OCI-M2 (cell line): ENCODE results near the gene LONP2.
A peak's percentile ranks its signal among the peaks of the same experiment; 100 is the strongest.
"Not testable (repeated sequence)": the region's sequence is repeated elsewhere in the genome, so short reads cannot be mapped to it uniquely, and the experiment has no call there.

Experiments used
- DNase-seq: peaks from one replicate; lab custom pipeline; 2025; ENCODE audit not compliant: unreplicated experiment; lab: John Stamatoyannopoulos, UW

LONP2 gene

DNA sequence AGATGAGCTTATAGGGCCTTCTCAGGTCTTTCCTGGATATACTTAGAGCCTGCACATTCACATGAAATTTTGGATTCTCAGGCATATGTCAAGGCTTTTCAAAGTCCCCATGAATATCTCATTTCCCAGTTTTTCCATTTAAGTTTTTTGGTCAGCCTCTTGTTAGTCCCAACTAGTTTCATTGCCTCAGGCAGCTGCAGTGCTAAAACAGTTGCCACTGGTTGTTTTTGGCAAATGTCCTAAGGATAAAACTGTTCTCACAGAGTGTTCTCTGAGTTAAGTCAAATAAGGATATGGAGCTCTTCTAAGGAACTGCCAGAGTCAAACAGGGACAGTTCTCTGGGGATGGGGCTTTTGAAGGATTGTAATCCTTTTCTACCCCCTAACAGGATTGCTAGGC lies 43.1 kb downstream of the LONP2 start:
- no peak for DNase-seq

DNA sequence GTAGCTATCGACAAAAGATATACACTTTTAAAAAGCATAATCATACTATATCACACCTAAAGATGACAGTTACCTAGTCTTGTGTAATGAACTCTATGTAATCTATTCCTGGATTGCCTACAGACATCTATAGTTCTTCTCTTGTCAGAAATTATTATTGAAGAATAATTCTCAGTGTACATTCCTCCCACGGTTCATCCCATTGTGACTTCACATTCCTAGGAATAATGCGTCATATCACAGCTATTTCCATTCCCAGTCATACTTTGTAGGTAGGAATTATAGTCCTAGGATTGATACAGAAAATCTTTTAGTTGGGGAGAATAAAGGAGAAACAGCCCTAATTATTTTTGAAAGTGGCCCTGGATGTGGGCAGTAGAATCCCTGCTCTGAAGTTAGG lies 47.2 kb downstream of the LONP2 start:
- no peak for DNase-seq

DNA sequence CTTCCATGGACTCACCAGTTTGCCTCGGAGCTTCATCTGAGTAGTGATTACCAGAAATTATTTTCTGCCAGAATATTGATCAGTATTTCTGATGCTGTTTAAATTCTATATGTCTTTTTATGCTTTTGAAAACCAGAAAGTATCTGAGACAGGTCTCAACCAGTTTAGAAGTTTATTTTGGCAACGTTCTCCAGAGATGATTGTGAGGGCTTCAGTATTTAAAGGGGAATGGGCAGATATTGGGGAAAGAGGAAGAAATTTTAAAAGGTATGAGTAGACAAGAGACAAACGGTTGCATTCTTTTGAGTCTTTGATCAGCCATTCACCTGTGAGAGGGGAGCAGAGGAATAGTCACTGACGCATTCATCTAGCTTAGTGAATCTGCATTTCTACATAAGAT lies 47.7 kb downstream of the LONP2 start:
- DNase-seq = no peak

DNA sequence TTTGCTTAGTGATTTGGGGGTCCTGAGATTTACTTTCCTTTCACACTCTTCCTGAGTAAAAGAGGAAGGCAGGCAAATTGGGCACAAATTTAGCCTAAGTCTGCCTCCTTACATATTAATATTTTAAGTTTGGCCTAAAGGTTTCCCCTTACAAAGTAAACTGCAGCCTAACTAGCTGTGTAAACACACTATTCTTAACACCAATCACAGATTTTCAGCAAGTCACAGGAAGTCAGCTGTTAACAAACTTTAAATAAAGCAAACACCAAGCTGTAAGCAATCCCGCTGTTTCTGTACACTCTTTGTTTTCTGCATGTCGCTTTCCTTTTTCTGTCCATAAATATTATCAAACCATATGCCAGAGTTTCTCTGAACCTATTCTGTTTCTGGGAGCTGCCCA lies 48.4 kb downstream of the LONP2 start:
- no peak for DNase-seq

DNA sequence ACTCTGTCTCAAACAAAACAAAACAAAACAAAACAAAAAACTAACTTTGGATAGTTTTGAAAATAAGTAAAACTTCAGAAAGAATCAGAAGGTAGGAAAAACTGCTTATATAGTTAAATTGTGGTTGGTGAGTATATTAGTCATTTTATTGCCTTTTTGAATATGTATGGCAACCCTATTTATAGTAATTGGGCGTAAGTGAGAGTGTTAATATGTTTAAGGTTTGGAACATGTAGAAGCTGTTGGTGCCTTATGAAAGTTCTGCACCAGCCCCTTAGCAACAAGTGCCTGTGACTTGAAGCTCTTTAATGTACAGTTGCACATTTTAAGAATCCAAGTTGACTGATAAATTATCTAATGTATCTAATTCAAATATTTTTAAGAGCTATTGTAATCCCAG lies 50.6 kb downstream of the LONP2 start:
- DNase-seq = no peak

DNA sequence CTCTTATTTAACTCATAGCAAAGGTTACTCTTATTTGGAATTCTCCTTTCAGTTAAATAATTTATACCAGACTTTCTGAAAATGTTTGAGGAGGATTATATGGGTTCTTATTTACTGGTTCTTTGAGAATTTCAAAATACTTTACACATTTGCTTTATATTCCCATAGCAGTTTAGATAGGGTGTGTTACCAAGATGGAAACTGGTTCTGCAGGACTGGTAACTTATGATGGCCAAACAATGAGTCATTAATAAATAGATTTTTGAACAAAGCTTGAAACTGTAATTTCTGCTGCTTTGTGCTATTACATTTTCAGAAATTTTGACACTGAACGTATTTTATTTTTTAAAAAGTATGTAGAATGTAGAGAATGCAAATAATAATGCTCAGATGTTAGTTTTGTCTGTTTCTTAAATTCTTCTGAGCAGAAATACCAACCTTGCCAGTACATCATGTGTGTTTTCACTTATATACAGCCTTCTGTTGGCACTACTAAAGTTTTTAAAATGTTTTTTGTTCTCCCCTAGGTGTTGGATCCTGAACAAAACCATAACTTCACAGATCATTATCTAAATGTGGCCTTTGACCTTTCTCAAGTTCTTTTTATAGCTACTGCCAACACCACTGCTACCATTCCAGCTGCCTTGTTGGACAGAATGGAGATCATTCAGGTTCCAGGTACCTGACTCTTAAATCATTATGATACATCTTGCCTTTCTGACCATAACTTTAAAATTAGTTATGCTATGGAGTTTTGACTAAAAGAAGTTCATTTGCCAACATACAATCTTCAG lies 51.6 kb downstream of the LONP2 start:
- DNase-seq = no peak

DNA sequence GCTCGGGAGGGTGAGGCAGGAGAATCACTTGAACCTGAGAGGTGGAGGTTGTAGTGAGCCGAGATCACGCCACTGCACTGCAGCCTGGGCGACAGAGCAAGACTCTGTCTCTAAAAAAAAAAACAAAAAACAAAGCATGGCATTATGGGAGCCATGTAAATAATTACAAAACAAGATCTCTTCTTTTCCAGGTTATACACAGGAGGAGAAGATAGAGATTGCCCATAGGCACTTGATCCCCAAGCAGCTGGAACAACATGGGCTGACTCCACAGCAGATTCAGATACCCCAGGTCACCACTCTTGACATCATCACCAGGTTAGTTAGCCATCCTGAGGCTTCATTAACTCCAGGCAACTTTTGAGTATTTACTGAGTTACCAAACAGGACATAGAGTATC lies 55.4 kb downstream of the LONP2 start:
- no peak for DNase-seq

DNA sequence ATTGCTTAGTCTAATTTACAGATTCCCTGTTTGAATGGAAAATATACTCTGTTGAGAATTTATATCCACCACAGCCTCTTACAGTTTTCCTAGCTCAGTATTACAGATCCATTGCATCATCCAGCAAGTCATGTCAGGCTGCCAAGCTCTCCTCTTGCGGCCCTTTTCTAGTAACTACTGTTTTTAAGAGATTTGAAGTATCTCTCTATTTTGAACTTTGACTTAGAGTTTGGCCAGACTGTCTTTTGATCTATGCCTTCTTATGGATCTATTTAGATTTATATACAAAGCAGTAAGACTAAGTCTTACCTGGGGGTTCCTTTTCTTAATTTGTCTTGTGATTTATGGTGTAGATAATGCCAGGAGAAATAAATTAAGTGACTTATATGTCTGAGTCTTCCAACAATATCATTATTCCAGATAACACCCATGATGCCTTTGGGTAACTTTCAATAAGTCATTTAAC lies 56.3 kb downstream of the LONP2 start:
- DNase-seq = no peak

DNA sequence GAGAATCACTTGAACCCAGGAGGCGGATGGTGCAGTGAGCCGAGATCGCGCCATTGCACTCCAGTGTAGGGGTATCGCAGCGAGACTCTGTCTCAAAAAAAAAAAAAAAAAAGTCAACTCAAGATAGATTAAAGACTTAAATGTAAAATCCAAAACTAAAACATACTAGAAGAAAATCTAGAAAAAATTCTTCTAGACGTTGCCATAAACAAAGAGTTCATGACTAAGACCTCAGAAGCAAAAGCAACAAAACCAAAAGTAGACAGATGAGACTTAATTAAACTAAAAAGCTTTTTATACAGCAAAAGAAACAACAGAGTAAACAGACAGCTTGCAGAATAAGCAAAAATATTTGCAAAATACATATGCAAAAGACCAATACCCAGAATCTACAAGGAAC lies 64.4 kb downstream of the LONP2 start:
- no peak for DNase-seq

DNA sequence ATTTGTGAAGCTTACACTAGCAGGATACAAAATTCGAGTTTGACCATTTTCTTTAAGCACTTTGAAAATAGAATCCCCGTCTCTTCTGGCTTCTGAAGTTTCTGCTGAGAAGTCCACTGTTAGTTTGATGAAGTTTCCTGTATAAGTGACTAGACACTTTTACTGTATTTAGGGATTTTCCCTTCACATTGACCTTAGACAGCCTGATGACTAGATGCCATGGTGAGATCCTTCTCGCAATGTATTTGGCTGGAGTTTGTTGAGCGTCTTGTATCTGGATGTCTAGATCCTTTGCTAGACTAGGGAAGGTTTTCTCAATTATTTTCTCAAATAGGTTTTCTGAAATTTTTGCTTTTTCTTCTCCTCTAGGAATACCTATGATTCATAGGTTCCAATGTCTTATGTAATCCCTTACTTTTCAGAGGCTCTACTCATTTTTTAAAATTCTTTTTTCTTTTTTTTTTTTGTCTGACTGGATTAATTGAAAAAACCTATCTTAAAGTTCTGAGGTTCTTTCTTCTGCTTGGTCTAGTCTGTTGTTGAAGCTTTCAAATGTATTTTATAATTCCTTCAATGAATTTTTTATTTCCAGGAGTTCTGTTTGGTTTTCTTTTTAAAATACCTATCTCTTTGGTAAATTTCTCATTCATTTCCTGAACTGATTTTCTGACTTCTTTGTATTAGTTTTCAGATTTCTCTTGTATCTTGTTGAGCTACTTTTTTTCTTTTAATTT lies 67.0 kb downstream of the LONP2 start:
- no peak for DNase-seq

DNA sequence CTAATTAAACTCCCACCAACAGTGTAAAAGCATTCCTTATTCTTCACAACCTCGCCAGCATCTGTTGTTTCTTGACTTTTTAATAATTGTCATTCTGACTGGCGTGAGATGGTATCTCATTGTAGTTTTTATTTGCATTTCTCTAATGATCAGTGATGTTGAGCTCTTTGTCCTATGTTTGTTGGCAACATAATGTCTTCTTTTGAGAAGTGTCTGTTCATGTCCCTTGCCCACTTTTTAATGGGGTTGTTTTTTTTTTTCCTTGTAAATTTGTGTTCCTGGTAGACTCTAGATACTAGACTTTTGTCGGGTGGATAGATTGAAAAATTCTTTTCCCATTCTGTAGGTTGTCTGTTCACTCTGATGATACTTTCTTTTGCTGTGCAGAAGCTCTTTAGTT lies 69.8 kb downstream of the LONP2 start:
- DNase-seq = not testable (repeated sequence)

DNA sequence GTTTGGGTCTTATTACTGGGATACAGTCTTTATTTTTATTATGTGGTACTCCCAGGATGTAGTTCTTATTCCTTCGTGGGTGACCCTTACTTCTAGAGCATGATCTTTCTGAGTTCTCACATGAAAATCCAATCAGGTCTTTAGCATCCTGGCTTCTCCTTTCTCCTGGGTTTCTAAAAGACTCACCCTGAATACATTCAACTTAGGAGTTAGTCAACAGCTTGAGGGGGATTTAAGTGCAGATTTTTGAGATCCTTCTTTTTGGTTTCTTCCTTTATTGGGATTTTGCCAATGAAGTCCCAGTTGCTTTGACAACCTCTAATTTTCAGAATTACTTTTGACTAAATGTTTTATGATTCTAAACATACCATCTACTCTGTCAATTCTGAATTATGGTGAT lies 72.9 kb downstream of the LONP2 start:
- DNase-seq = no peak

DNA sequence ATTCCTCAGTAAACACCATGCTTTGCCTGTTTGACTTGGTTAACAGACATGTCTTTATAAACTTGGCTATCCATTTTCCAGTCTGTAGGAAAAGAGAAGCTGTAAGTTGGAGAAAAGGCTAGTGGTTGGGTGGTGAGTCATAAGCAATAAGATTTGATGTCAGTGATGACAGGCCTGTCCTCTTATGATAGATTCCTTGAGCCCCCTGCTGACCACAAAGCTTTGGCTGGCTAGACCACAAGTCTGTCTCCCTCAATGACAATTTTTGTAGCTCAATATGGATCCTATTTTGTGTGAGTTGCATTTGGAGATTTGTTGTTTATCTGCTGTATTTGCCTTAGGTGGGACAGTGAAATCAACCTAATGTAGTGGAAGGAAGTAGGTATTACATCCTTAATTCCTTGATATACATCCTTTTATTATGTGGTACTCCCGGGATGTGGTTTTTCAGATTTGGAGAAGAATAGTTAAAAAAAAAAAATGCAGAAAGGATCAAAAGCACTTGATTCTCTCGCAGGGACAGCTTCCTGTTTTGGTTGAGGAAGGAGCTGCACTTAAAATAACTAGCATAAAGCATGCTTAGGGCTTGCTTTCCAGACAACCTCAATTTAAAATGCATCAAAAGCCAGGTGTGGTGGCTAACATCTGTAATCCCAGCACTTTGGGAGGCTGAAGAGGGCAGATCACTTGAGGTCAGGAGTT lies 73.7 kb downstream of the LONP2 start:
- DNase-seq = peak; percentile 20

DNA sequence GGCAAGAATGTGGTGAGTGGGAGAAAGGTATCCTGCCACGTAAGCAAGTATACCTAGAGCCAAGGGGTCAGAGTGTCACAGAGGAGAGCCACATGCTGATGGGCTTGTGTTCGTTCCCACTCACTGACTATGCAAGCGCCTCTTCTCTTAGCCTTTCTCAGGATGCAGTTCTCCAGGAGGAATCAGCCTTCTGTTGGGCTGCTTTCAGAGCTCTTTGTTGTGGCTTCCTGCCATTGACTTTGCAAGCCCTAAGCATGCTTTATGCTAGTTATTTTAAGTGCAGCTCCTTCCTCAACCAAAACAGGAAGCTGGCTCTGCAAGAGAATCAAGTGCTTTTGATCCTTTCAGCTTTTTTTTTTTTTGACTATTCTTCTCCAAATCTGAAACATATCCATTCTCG lies 74.5 kb downstream of the LONP2 start:
- no peak for DNase-seq

DNA sequence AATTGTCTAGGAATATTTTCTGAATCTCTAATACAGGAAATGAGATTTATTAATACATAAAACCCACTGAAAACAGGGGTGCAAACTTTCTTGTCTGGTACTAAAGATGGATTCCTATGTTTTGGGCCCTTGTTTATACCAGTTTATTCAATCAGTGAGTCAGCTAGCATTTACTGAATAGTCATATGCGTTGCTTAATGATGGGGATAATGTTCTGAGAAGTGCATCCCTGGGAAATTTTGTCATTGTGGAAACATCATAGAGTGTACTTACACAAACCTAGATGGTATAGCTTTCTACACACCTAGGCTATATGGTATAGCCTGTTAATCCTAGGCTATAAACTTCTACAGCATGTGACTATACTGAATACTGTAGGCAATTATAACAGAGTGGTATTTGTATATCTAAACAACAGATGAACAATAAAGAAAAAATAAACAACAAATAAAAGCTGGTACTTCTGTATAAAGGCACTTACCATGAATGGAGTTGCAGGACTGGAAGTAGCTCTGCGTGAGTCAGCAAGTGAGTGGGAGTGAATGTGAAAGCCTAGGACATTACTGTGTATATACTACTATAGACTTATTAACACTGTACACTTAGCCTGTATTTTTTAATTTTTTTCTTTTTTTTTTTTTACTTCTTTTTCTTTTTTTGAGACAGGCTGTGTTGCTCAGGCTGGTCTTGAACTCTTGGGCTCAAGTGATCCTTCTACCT lies 77.4 kb downstream of the LONP2 start:
- DNase-seq = no peak

DNA sequence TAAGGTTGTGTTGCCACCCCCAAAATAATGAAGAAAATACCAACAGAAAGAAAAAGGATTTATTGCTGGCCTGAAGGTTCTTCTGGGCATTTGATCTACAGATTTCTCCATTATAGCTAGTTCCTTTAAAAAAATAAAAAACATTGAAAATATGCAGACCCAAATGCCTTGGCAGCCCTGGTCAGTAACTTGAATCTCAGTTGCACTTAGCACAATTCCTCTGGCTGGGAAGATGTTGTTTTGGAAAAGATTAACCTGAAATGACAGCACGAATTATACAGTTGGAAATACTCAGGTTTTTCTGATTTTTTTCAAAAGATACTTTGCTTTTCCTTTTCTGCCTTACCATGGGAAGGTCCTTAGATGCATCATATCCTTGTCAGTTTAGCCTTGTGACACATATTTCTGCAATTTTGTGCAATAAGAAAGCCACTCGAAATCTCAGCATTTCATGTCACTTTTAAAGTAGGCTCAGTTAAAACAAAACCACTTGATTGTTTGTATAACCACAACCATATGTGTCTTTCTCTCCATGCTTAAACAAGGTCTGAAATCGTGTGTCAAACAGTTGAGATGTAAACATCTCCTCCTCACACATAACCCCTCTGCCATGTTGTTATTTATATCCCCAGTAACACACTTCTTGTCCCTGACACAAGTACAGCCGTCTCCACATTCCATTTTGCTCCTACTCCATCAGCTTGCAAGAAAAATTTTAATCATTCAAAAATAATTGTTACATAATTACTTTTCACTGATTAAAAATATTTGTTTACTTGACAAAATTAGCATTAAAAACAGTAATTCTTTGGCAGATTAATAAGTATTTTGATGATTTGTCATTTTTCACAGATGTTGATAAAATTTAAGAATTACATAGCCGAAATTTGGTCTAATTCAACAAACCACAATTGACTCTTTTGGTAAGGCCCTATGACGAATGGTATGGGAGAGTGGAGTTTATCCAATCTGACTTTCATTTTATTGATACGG lies 80.0 kb downstream of the LONP2 start:
- DNase-seq = no peak

DNA sequence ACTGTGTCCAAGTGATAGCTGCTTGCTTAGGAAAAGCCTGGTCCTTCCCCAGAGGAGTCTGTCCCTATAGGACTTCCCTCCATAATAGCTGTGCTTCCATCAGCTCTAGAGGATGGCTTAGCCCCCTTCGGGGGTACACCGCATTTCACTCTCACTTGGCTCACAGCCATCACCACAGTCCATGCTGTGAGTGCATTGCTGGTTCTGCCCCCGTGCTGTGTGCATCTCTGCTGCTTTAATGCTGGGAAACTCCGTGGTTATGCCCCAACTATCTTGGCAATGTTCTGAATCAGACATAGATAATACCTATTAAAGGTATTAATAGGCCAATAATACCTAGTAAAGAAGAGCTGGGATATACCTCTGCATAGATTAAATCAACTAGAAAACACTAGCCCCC lies 82.8 kb downstream of the LONP2 start:
- no peak for DNase-seq

DNA sequence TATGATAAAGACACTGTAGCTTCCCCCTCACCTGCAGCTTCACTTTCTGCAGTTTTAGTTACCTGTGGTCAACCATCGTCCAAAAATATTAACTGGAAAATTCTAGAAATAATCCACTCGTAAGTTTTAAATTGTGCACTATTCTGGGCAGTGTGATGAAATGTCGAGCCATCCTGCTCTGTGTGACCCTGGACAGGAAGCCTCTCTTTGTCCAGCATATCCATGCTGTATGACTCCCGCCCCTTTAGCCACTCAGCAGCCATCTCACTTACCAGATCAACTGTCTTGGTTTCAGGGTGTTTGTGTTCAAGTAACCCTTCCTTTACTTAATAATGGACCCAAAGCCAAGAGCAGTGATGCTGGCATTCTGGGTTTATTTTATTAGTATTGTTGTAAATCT lies 85.0 kb downstream of the LONP2 start:
- DNase-seq = no peak

DNA sequence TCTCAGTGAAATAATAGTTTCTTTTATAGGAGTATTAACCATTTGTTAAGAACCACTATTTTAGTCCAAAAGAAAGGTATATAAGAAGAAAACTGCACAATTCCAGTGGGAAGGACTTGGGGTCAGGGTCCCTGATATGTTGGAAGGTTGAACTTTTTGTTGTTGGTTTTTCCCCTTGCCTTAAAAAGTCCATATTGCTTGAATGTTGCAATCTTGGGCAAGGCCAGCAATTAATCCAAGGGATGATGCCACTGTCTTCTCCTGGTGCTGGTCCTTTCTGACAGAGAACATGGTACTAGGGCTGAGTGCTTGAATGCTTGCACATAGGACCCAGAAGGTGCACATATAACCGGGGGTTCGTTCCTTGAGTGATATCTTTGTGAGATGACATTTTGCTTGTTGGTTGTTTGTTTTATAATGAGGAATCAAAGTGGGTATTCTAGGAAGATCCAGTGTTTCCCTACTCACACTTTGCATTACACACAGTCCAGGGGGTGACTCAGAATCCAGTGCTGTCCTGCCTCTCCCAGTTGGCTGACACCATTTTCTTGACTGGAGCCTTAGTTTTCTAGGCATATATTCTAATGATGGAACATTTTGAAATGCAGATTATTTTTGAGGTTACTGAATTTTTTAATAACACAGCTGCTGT lies 86.2 kb downstream of the LONP2 start:
- no peak for DNase-seq

DNA sequence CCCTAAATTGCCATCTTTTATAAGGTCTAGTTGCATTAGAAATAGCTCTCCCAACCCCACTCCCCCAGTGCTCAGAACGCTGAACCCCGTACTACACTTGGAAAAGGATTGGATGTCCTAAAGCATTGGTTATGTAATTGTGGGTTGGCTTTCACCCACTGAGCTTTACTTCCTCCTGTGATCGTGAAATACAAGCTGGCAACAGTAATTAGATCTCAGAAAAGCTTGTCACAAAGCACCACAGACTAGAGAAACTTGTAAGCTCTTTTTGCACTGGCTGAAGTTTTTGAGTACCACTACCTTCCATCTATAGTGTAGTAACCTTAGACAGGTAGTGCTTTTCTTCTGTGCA lies 86.7 kb downstream of the LONP2 start:
- no peak for DNase-seq
